ENCODE results near the gene MRC2. TPM values are rescaled to one million over a fixed set of nuclear protein-coding genes. Genes with fewer than 3 reads are reported as not detected.

Gene MRC2, protein sequence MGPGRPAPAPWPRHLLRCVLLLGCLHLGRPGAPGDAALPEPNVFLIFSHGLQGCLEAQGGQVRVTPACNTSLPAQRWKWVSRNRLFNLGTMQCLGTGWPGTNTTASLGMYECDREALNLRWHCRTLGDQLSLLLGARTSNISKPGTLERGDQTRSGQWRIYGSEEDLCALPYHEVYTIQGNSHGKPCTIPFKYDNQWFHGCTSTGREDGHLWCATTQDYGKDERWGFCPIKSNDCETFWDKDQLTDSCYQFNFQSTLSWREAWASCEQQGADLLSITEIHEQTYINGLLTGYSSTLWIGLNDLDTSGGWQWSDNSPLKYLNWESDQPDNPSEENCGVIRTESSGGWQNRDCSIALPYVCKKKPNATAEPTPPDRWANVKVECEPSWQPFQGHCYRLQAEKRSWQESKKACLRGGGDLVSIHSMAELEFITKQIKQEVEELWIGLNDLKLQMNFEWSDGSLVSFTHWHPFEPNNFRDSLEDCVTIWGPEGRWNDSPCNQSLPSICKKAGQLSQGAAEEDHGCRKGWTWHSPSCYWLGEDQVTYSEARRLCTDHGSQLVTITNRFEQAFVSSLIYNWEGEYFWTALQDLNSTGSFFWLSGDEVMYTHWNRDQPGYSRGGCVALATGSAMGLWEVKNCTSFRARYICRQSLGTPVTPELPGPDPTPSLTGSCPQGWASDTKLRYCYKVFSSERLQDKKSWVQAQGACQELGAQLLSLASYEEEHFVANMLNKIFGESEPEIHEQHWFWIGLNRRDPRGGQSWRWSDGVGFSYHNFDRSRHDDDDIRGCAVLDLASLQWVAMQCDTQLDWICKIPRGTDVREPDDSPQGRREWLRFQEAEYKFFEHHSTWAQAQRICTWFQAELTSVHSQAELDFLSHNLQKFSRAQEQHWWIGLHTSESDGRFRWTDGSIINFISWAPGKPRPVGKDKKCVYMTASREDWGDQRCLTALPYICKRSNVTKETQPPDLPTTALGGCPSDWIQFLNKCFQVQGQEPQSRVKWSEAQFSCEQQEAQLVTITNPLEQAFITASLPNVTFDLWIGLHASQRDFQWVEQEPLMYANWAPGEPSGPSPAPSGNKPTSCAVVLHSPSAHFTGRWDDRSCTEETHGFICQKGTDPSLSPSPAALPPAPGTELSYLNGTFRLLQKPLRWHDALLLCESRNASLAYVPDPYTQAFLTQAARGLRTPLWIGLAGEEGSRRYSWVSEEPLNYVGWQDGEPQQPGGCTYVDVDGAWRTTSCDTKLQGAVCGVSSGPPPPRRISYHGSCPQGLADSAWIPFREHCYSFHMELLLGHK (N-terminal part only)
- total RNA-seq, result 10 to 100 TPM in 1 of 2 donors, 1 to 10 TPM in 1; 7.0 to 22.1 TPM

DNA sequence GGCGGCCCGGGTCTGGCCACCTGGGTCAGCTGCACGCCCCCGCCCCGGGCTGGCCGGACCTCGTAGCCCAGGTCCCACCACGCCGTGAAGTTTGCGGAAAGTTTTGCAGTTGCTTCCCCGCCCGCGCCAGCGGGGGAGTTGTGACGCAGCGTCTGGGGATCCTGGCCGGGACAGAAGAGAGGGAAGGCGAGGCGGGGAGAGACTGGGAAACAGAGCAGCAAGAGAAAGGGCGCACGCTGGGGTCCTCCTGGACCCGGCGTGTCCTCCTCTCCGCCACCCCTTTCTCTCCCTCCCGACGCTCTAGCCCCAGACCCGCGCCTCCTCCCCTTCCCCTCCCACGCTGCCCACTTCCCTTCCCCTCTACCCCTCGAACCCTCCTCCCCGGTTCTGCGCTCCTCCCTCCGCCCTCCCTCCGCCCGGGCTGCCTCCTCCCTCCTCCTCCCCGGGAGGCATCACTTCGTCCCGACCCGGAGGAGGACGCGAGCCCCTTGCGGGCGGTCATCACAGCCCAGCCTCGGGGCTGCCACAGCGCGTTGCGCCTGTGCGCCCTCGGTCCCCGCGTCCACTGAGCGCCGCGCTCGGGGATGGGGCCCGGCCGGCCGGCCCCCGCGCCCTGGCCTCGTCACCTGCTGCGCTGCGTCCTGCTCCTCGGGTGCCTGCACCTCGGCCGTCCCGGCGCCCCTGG is at the start of gene MRC2:
Gene MRC2, plus strand, starts transcription at position 452 of the 685 bp plus-strand sequence. Its CDS starts 133 bp downstream, at position 585.
- Histone ChIP-seq H3K4me3 (no peak within 1 kb of the TSS), H3K27me3 (peaks cover 0 to 9% of the 10 kb centered on the region in 2 donors), H3K9me3 (no peaks in the 10 kb centered on the region), H3K36me3 (replicated peaks in 1 of 2; ENCODE audit: insufficient read depth in 1 of 2, low read depth in 2 of 2) (no peaks in the 10 kb centered on the region), H3K27ac (peak within 1 kb of the TSS in 3 of 4 donors; percentile 8 to 65 (median 45)), H3K4me1 (peaks cover 21% of the 10 kb centered on the region)
- intact Hi-C loops (cut with DNase I), result no loop called here
- ATAC-seq (peak; percentile 31), DNase-seq (peak in 2 of 4 donors; percentile 24 to 36)
- 1 to 6% methylated on average over 15 to 64 of the region's 68 CpGs for WGBS, 2 donors
- TF ChIP-seq, protein P1, sequence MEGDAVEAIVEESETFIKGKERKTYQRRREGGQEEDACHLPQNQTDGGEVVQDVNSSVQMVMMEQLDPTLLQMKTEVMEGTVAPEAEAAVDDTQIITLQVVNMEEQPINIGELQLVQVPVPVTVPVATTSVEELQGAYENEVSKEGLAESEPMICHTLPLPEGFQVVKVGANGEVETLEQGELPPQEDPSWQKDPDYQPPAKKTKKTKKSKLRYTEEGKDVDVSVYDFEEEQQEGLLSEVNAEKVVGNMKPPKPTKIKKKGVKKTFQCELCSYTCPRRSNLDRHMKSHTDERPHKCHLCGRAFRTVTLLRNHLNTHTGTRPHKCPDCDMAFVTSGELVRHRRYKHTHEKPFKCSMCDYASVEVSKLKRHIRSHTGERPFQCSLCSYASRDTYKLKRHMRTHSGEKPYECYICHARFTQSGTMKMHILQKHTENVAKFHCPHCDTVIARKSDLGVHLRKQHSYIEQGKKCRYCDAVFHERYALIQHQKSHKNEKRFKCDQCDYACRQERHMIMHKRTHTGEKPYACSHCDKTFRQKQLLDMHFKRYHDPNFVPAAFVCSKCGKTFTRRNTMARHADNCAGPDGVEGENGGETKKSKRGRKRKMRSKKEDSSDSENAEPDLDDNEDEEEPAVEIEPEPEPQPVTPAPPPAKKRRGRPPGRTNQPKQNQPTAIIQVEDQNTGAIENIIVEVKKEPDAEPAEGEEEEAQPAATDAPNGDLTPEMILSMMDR (IDR thresholded peaks at IDR 0.05), result no peak
- peak in 2 of 3 donors; percentile 24 to 25 for TF ChIP-seq POLR2A (IDR thresholded peaks at IDR 0.05)

DNA sequence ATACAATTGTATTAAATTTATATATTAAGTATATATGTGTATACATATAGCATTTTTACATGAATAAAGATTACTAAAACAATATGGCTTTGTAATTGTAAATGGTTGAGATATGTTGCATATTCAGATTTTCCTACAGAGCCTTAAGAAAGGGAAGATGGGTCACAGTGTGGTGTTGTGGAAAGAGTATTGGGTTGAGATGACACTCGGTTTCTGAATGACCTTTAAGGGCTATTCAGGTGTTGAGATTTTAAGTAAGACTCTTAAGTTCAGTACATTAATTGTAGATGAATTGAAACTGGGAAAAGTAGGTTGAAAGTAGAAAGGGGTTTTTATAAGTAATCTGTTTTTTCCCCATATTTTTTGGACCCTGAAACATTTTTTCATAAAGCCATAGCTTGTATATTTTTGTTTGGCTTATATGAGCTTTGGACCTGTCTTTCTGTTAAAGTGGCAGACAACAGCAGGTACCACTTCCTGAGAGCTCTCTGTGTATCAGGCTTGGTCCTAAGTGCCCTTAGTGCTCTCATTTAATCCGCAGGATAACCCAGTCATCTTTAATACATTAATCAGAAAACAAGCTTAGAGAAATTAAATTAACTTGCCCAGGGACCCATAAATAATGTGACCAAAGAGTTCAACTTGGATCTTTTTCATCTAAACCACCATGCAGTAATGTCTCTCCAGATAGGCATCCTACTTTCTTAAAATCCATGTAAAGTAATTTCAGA is 48.5 kb upstream of the MRC2 start:
- intact Hi-C loops (cut with DNase I), result no loop called here
- DNase-seq, result no peak
- Histone ChIP-seq H3K36me3 (replicated peaks in 1 of 2; ENCODE audit: insufficient read depth in 1 of 2, low read depth in 2 of 2) (peaks cover 0 to 9% of the 10 kb centered on the region in 2 donors), H3K27me3 (no peaks in the 10 kb centered on the region), H3K9me3 (no peaks in the 10 kb centered on the region), H3K27ac (no peak overlapping the region), H3K4me1 (no peaks in the 10 kb centered on the region), H3K4me3 (no peak overlapping the region)
- TF ChIP-seq POLR2A (IDR thresholded peaks at IDR 0.05), result no peak
- 86 to 88% methylated on average over 2 of the region's 2 CpGs for WGBS, 2 donors
- ATAC-seq, result no peak

DNA sequence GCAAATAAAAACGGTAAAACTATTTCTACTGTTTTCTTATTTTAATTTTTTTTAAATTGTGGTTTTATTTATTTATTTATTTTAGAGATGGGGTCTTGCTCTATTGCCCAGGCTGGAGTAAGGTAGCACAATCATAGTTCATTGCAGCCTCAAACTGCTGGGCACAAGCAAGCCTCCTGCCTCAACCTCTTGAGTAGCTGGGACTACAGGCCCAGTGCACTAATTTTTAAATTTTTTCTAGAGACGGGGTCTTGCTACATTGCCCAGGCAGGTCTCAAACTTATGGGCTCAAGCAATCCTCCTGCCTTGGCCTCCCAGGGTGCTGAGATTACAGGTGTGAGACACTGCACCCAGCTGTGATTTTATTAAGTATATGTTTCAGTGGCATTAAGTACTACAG is 46.5 kb upstream of the MRC2 start:
- peaks cover 0 to 3% of the 10 kb centered on the region in 2 donors for H3K36me3 ChIP-seq (replicated peaks in 1 of 2; ENCODE audit: insufficient read depth in 1 of 2, low read depth in 2 of 2)
- H3K4me3 ChIP-seq, result no peak overlapping the region
- no peak for TF ChIP-seq POLR2A (IDR thresholded peaks at IDR 0.05)
- TF ChIP-seq, protein P1 (IDR thresholded peaks at IDR 0.05), result no peak
- no peak overlapping the region for H3K27ac ChIP-seq
- ATAC-seq (no peak), DNase-seq (no peak)
- H3K9me3 ChIP-seq, result no peaks in the 10 kb centered on the region
- H3K4me1 ChIP-seq, result no peaks in the 10 kb centered on the region
- no peaks in the 10 kb centered on the region for H3K27me3 ChIP-seq
- intact Hi-C loops (cut with DNase I), result no loop called here
- 89 to 95% methylated on average over 2 of the region's 2 CpGs for WGBS, 2 donors

DNA sequence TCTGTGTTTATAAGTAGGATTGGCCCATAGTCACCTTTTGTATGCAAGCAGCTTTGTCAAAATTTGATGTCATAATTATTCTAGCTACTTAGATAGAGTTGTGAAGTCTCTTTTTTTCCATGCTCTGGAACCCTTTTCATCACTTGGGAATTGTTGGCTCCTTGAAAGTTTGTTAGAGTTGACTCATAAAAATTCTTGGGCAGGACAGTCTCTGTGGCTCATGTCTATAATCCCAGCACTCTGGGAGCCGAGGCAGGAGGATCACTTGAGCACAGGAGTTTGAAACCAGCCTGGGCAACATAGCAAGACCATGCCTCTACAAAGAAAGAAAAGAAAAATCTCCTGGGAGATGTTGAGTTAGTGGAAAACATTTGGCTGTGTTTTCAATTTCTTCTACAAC is 45.7 kb upstream of the MRC2 start:
- TF ChIP-seq, protein P1 (IDR thresholded peaks at IDR 0.05), result no peak
- TF ChIP-seq POLR2A (IDR thresholded peaks at IDR 0.05), result no peak
- Histone ChIP-seq H3K36me3 (replicated peaks in 1 of 2; ENCODE audit: insufficient read depth in 1 of 2, low read depth in 2 of 2) (peaks cover 0 to 6% of the 10 kb centered on the region in 2 donors), H3K27me3 (no peaks in the 10 kb centered on the region), H3K27ac (no peak overlapping the region), H3K9me3 (no peaks in the 10 kb centered on the region), H3K4me3 (no peak overlapping the region), H3K4me1 (no peaks in the 10 kb centered on the region)
- ATAC-seq, result no peak
- WGBS, 2 donors, result 89 to 95% methylated on average over 1 of the region's 1 CpG
- no peak for DNase-seq
- intact Hi-C loops (cut with DNase I), result no loop called here
